ENCODE data around the gene IKBIP.

GRCh38 chr12:98644433-98644711 lies 216 bp downstream of the IKBIP start:
- TF ChIP-seq, protein P1, sequence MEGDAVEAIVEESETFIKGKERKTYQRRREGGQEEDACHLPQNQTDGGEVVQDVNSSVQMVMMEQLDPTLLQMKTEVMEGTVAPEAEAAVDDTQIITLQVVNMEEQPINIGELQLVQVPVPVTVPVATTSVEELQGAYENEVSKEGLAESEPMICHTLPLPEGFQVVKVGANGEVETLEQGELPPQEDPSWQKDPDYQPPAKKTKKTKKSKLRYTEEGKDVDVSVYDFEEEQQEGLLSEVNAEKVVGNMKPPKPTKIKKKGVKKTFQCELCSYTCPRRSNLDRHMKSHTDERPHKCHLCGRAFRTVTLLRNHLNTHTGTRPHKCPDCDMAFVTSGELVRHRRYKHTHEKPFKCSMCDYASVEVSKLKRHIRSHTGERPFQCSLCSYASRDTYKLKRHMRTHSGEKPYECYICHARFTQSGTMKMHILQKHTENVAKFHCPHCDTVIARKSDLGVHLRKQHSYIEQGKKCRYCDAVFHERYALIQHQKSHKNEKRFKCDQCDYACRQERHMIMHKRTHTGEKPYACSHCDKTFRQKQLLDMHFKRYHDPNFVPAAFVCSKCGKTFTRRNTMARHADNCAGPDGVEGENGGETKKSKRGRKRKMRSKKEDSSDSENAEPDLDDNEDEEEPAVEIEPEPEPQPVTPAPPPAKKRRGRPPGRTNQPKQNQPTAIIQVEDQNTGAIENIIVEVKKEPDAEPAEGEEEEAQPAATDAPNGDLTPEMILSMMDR (IDR thresholded peaks at IDR 0.05; ENCODE audit: insufficient read depth, low read length): no peak
- no peak for TF ChIP-seq POLR2AphosphoS5 (IDR thresholded peaks at IDR 0.05; ENCODE audit: low read depth)
- TF ChIP-seq, protein P2, sequence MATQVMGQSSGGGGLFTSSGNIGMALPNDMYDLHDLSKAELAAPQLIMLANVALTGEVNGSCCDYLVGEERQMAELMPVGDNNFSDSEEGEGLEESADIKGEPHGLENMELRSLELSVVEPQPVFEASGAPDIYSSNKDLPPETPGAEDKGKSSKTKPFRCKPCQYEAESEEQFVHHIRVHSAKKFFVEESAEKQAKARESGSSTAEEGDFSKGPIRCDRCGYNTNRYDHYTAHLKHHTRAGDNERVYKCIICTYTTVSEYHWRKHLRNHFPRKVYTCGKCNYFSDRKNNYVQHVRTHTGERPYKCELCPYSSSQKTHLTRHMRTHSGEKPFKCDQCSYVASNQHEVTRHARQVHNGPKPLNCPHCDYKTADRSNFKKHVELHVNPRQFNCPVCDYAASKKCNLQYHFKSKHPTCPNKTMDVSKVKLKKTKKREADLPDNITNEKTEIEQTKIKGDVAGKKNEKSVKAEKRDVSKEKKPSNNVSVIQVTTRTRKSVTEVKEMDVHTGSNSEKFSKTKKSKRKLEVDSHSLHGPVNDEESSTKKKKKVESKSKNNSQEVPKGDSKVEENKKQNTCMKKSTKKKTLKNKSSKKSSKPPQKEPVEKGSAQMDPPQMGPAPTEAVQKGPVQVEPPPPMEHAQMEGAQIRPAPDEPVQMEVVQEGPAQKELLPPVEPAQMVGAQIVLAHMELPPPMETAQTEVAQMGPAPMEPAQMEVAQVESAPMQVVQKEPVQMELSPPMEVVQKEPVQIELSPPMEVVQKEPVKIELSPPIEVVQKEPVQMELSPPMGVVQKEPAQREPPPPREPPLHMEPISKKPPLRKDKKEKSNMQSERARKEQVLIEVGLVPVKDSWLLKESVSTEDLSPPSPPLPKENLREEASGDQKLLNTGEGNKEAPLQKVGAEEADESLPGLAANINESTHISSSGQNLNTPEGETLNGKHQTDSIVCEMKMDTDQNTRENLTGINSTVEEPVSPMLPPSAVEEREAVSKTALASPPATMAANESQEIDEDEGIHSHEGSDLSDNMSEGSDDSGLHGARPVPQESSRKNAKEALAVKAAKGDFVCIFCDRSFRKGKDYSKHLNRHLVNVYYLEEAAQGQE (IDR thresholded peaks at IDR 0.05; ENCODE audit: insufficient replicate concordance, low read depth): no peak

All from HL-60 (cell line).